ENCODE results near the gene ASPDH. TPM values are rescaled to one million over a fixed set of nuclear protein-coding genes. Genes with fewer than 3 reads are reported as not detected.

Gene ASPDH
- polyA plus RNA-seq, 2 of the 4 experiments (the other 2 are of a cell fraction), result not detected

- no peak for TF ChIP-seq JUN (IDR thresholded peaks at IDR 0.05)
- no peak for TF ChIP-seq HEYL (CRISPR knock-in tag; IDR thresholded peaks at IDR 0.05)
- TF ChIP-seq SREBF2 (IDR thresholded peaks at IDR 0.05), result no peak
- no peak for TF ChIP-seq CTCF (IDR thresholded peaks at IDR 0.05)
- no peak for TF ChIP-seq ZSCAN20 (CRISPR knock-in tag; IDR thresholded peaks at IDR 0.05)
- TF ChIP-seq FOSL2 (IDR thresholded peaks at IDR 0.05), result no peak
- TF ChIP-seq FOSL2 (CRISPR knock-in tag; IDR thresholded peaks at IDR 0.05), result no peak
- TF ChIP-seq HOXA7 (CRISPR knock-in tag; IDR thresholded peaks at IDR 0.05), result no peak
- TF ChIP-seq ATOH8 (CRISPR knock-in tag; IDR thresholded peaks at IDR 0.05; ENCODE audit: low read depth), result no peak
- TF ChIP-seq RARB (CRISPR knock-in tag; IDR thresholded peaks at IDR 0.05), result no peak
- no peak for TF ChIP-seq REST (IDR thresholded peaks at IDR 0.05)
- no peak for TF ChIP-seq HDAC2 (IDR thresholded peaks at IDR 0.05)
- TF ChIP-seq TP53 (CRISPR knock-in tag; IDR thresholded peaks at IDR 0.05), result no peak
- TF ChIP-seq HOXB5 (CRISPR knock-in tag; IDR thresholded peaks at IDR 0.05), result no peak
- no peak for TF ChIP-seq HMGXB4 (CRISPR knock-in tag; IDR thresholded peaks at IDR 0.05; ENCODE audit: borderline replicate concordance)
- no peak for TF ChIP-seq FOXS1 (CRISPR knock-in tag; IDR thresholded peaks at IDR 0.05)
- H3K9me3 ChIP-seq, result no peaks in the 10 kb centered on the region
- ChIA-PET CTCF (interaction anchor here (0.9 to 2.5 kb wide), 7 partner anchors 10 to 93 kb away, joined by 3 to 9 read pairs (median 4); no protein-coding TSS in a partner anchor), POLR2A (no interaction called here)
- WGBS (ENCODE audit: missing lambda C conversion rate), result 61% methylated on average over 8 of the region's 10 CpGs
- H3K4me1 ChIP-seq, result peaks cover 19% of the 10 kb centered on the region
- DNase-seq (ENCODE audit: low read depth in 1 of 2, low spot score in 1 of 2) (no peak), ATAC-seq (peak; percentile 35 to 45; a peak in 5 of 6 replicates), FAIRE-seq (no peak)
- peak overlapping the region; percentile 60 for H3K4me2 ChIP-seq
- no peak overlapping the region for H3K4me3 ChIP-seq
- peak overlapping the region in 1 of 2 experiments; percentile 34; a peak in 3 of 6 replicates for H3K27ac ChIP-seq
Observed at GRCh38 chr19:50500753-50501151, 13.0 kb downstream of the ASPDH start.

GRCh38 chr19:50500060-50500752 lies 13.5 kb downstream of the ASPDH start:
- ATAC-seq (peak; percentile 53 to 67), FAIRE-seq (no peak), DNase-seq (ENCODE audit: low read depth in 1 of 2, low spot score in 1 of 2) (peak in 1 of 2 experiments; percentile 50)
- Histone ChIP-seq H3K4me2 (peak overlapping the region; percentile 60), H3K27ac (peak overlapping the region in 1 of 2 experiments; percentile 34; a peak in 2 of 6 replicates), H3K4me1 (peaks cover 19% of the 10 kb centered on the region), H3K4me3 (no peak overlapping the region), H3K9me3 (no peaks in the 10 kb centered on the region)
- ChIA-PET POLR2A (no interaction called here), CTCF (interaction anchor here (0.9 to 2.5 kb wide), 5 partner anchors 9 to 93 kb away, joined by 3 to 9 read pairs (median 5); no protein-coding TSS in a partner anchor)
- TF ChIP-seq CTCF (IDR thresholded peaks at IDR 0.05), result peak; percentile 19; the same call in 2 of the 3 replicates
- TF ChIP-seq REST (IDR thresholded peaks at IDR 0.05), result no peak
- WGBS (ENCODE audit: missing lambda C conversion rate), result 81% methylated on average over 18 of the region's 27 CpGs

All from A549 (cell line).